Body of pancreas (tissue), 4 donors: ENCODE measurements around the gene LPIN3.

Experiments
- CTCF ChIP-seq, 7 experiments: fragments of 450-650 bp in 4 of 7; fragments of 200-600 bp in 3 of 7; sonication (generic) in 3 of 7; IDR thresholded peaks; one replicate each; pipeline ENCODE4 v1.5.1; 2016 to 2019; ENCODE audit warnings: antibody characterized with exemption in 7 of 7
- POLR2A ChIP-seq, 3 donors: fragments of 450-650 bp; IDR thresholded peaks; one replicate each; pipeline ENCODE4 v1.6.1; 2016; ENCODE audit warnings: antibody characterized with exemption in 3 of 3, mild to moderate bottlenecking in 2 of 3

- TF ChIP-seq CTCF (IDR thresholded peaks at IDR 0.05) (no peak), POLR2A (IDR thresholded peaks at IDR 0.05) (no peak)
These were observed 55.3 kb downstream of the LPIN3 start for GRCh38 chr20:41395667-41396664.
